ENCODE results near the gene SLC37A1. TPM values are rescaled to one million over a fixed set of nuclear protein-coding genes. Genes with fewer than 3 reads are reported as not detected.

SLC37A1 gene
- total RNA-seq, 2 donors from 2014 or later = 3.8 to 17.7 TPM

DNA sequence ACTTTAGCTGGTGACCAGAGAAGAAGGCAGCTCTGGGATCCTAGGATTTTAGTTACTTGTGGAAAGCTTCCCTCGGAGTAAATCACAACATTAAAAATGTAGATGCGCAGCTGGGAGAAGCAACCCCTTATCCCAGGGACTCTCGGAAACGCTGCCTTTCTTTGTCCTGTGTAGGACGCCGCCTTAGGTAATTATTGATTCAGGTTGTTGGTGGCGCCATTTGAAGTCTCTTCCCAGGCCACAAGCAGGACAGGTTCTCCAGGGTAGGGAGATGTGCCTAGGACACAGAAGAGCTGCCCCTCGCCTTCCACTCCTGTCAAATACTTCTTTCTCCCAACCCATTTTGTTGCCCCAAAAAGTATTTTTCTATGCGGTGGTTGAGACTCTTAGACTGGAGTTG, 10.3 kb downstream of the SLC37A1 start:
- Mint-ChIP-seq H3K9me3 (no peaks in the 10 kb centered on the region), H3K36me3 (ENCODE audit: low read depth) (peaks cover 85% of the 10 kb centered on the region), H3K4me3 (no peak overlapping the region), H3K4me1 (peaks cover 16% of the 10 kb centered on the region), H3K27ac (no peak overlapping the region), H3K27me3 (no peaks in the 10 kb centered on the region)
- ATAC-seq (replicated peaks) = no peak

DNA sequence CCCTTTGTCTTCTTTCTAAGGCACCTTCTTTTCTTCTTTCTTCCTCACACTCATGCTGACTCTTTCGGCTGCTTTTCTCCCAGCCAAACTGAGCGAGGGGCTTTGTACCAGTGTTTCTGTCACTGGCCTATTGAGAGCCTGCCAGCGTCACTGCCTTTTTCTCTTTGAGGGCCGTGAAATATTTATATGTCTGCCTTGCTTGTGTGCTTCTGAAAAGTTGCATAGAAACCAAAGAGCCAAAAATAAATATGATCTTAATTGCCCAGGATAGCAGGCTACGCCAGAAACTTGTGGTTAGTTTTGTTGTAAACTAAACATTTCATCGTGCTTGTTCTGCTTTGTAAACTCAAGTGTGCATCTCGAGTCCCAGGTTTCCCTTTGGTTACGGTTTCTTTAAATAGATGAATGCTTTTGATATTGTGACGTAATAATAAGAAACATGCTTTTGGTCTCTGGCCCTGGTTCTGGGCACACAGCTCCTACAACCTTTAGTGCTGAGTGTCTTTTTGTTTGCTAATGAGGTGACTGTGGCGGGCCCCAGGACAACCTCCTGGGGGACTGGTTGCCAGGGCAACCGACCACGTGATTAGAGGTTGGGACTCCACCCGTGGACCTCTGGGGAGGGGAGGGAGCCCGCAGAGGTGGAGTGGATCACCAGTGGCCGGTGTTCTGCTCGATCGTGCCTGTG, 10.8 kb downstream of the SLC37A1 start:
- peaks cover 80% of the 10 kb centered on the region for H3K36me3 Mint-ChIP-seq (ENCODE audit: low read depth)

DNA sequence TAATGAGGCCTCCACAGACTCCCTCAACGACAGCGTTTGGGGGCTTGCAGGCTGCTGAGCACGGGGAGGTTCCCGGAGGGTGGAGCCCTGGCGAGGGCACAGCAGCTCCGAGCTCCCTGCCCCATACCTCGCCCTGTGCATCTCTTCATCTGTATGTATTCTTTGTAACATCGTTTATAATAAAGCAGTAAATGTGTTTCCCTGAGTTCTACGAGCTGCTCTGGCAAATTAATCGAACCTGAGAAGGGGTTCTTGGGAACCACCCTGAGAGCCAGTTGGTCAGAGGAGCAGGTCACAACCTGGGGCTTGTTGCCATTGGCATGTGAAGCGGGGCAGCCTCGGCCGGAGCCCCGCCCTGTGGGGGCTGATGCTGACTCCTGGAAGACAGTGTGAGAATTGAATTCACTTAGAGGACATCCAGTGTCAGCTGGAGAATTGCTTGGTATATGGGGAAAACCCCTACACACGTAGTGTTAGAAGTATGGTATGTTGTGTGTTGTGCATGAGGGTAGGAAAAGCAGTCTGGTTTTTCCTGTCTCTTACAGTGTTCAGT, 11.5 kb downstream of the SLC37A1 start:
- ATAC-seq (replicated peaks) = no peak
- peak overlapping the region; percentile 2 for H3K4me3 Mint-ChIP-seq
- no peak overlapping the region for H3K27ac Mint-ChIP-seq
- H3K36me3 Mint-ChIP-seq (ENCODE audit: low read depth) = peaks cover 75% of the 10 kb centered on the region
- H3K9me3 Mint-ChIP-seq = no peaks in the 10 kb centered on the region
- H3K27me3 Mint-ChIP-seq = no peaks in the 10 kb centered on the region
- H3K4me1 Mint-ChIP-seq = peaks cover 24% of the 10 kb centered on the region

More for the DNA sequence above, 10.8 kb downstream of the SLC37A1 start:
- Mint-ChIP-seq H3K27ac (no peak overlapping the region), H3K4me3 (peak overlapping the region; percentile 2), H3K27me3 (no peaks in the 10 kb centered on the region), H3K9me3 (no peaks in the 10 kb centered on the region), H3K4me1 (peaks cover 17% of the 10 kb centered on the region)
- no peak for ATAC-seq (replicated peaks)

DNA sequence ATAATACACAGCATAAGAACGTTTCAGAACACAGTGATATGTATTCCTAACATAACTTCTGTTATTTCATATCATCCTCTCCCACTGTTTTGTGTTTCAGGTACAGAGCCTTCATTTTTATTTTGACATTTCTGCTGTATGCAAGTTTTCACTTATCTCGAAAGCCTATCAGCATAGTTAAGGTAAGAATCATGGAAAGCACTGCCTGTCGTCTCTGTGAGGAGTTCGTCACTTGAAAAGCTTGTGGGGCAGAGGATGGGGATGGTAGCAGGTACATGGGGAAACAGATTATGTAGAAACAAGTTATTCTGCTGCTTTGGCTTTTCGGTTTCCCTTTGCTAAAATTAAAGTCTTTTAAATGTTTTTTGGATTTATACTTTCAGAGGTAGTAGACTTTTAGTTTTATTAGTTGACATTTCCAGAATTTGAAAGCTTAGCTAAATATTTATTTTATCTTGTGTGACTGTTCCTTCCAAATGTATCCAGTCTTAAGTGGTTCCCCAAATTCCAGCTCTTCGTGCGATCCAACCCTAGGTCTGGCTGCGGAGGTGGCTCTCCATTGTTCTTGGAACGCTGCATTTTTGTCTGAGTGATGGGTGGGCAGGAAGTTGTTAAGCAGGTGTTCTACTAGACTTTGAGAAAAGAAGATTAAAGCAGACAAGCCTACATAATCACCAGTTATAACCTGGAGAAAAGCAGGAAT, 12.2 kb downstream of the SLC37A1 start:
- Mint-ChIP-seq H3K4me1 (peaks cover 31% of the 10 kb centered on the region), H3K36me3 (ENCODE audit: low read depth) (peaks cover 70% of the 10 kb centered on the region)

DNA sequence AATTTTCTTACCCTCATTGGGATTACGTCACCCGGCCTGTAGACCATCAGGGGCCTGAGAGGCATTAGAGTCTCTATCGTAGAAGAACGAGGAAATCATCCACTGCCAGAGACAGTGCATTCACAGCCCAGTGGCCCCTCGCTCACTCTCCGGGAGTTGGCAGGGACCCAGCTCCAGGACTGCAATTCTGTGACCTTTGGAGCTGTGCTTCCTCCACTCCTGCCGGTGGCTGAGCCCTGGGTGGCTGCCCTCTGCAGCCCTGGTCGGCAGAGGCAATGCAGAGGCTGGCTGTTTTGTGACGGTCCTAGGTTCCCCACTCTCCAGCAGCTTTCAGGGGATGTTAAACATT, 12.7 kb downstream of the SLC37A1 start:
- Mint-ChIP-seq H3K4me3 (peak overlapping the region; percentile 54), H3K27ac (peak overlapping the region; percentile 51), H3K27me3 (no peaks in the 10 kb centered on the region), H3K9me3 (no peaks in the 10 kb centered on the region), H3K36me3 (ENCODE audit: low read depth) (peaks cover 65% of the 10 kb centered on the region), H3K4me1 (peaks cover 31% of the 10 kb centered on the region)
- no peak for ATAC-seq (replicated peaks)

More for the DNA sequence above, 12.2 kb downstream of the SLC37A1 start:
- no peaks in the 10 kb centered on the region for H3K9me3 Mint-ChIP-seq
- H3K27ac Mint-ChIP-seq = no peak overlapping the region
- no peak for ATAC-seq (replicated peaks)
- H3K4me3 Mint-ChIP-seq = no peak overlapping the region
- no peaks in the 10 kb centered on the region for H3K27me3 Mint-ChIP-seq

- Mint-ChIP-seq H3K27me3 (no peaks in the 10 kb centered on the region), H3K36me3 (ENCODE audit: low read depth) (peaks cover 58% of the 10 kb centered on the region), H3K27ac (peak overlapping the region; percentile 51), H3K9me3 (no peaks in the 10 kb centered on the region), H3K4me3 (peak overlapping the region; percentile 54), H3K4me1 (peaks cover 31% of the 10 kb centered on the region)
- ATAC-seq (replicated peaks) = no peak
Observed at GRCh38 chr21:42527127-42527488, 13.5 kb downstream of the SLC37A1 start.

DNA sequence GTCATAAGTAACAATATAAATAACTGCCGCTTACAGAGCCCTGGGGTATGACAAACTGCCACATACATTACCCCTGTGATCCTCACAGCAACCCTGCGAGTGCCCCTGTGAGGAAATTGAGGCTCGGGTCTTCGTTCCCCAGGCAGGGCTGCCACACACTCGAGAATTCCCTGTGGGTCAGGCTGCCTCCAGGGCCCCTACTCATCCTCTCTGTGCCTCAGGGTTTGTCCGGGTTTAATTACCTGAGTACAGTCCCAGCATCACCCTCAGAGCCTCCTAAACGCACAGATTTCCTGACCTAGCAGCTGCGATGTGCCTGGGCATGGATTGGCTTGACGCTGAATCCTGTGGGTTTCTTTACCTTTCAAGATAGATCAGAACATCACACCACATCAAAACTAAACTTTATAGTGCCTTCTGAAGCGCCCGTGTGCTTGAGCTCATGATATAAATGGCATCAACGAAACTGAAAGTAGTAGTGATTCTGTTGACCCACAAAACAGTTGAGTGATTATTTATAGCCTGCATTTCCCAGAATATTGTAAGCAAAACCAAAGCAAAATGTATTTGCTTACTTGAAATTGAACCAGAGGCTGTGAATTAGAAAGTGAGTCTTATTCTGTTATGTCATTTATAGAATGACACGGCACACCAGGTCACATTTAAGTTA, 14.0 kb downstream of the SLC37A1 start:
- H3K27me3 Mint-ChIP-seq = no peaks in the 10 kb centered on the region
- peak; percentile 91 for ATAC-seq (replicated peaks)
- H3K36me3 Mint-ChIP-seq (ENCODE audit: low read depth) = peaks cover 52% of the 10 kb centered on the region
- peak overlapping the region; percentile 51 for H3K27ac Mint-ChIP-seq
- peak overlapping the region; percentile 54 for H3K4me3 Mint-ChIP-seq
- H3K9me3 Mint-ChIP-seq = no peaks in the 10 kb centered on the region
- peaks cover 31% of the 10 kb centered on the region for H3K4me1 Mint-ChIP-seq

- ATAC-seq (replicated peaks) = no peak
- no peaks in the 10 kb centered on the region for H3K27me3 Mint-ChIP-seq
- peaks cover 37% of the 10 kb centered on the region for H3K36me3 Mint-ChIP-seq (ENCODE audit: low read depth)
- H3K9me3 Mint-ChIP-seq = no peaks in the 10 kb centered on the region
- H3K4me1 Mint-ChIP-seq = peaks cover 31% of the 10 kb centered on the region
- H3K4me3 Mint-ChIP-seq = peak overlapping the region; percentile 16
- H3K27ac Mint-ChIP-seq = no peak overlapping the region
Observed at GRCh38 chr21:42530167-42530518, 16.5 kb downstream of the SLC37A1 start.

- Mint-ChIP-seq H3K27ac (no peak overlapping the region), H3K27me3 (no peaks in the 10 kb centered on the region), H3K36me3 (ENCODE audit: low read depth) (peaks cover 38% of the 10 kb centered on the region), H3K4me1 (peaks cover 28% of the 10 kb centered on the region), H3K4me3 (no peak overlapping the region), H3K9me3 (no peaks in the 10 kb centered on the region)
- ATAC-seq (replicated peaks) = no peak
Observed at GRCh38 chr21:42531771-42532170, 18.1 kb downstream of the SLC37A1 start.

DNA sequence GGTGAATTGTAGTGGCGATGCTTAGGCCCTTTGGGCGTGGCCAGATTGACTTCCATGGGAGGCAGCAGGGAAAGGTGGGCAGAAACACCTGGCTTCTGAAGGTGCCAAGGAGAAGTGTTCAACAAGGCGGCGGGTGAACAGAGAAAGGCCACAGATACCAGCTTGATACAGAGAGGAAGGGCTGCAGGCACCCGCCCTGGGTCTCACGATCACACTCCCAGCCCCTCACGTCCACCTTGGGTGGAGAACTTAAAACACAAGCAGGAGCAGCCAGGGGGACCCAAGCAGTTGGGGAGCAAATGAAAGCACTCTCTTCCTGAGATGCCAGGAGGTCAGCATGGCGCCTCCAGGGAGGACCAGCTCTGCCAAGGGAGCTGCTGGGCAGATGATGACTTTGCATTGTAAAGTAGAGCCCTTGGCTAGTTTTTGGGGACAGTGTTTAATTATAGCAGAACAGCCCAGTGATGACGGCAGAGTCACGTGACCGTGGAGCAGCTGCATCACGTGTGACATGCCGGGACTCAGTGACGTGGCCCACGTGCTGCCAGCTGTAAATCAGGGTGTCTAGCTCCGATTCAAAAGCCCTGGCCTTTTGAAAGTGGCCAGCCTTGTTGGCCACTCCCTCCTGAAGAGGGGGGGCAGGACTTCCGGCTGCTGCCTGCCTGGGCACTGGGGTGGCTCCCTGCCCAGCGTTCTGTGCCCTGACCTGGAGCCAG, 19.0 kb downstream of the SLC37A1 start:
- Mint-ChIP-seq H3K9me3 (no peaks in the 10 kb centered on the region), H3K27ac (no peak overlapping the region), H3K27me3 (no peaks in the 10 kb centered on the region), H3K36me3 (ENCODE audit: low read depth) (peaks cover 35% of the 10 kb centered on the region), H3K4me3 (no peak overlapping the region), H3K4me1 (peaks cover 22% of the 10 kb centered on the region)
- no peak for ATAC-seq (replicated peaks)

DNA sequence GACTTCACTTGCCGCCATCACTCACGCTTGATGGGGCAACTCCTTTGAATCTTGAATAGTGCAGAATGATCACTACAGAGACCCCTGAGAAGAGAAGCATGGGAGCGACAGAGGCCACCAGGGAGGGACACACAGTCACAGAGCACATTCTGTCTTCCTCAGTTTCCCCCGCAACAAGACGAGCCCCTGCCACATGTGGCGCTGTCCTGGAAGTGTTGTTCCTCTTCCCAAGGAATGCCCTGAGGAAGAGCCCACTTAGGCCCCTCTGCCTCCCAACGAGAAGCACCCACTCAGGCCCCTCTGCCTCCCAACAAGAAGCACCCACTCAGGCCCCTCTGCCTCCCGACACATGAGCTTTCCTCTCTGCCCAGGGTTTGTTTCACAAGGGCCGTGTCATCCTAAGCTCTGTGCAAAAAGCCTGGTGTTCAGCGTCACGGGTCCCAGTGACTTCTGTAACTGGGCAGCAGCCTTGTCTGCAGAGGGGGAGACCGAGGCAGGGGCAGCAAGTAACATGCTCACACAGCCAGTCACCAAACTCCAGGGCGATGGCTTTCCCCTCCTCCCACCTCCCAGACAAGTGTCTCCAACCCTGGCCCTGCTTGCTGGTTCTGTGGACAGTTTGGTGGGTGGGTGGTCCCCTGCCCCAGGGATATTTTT, 19.8 kb downstream of the SLC37A1 start:
- ATAC-seq (replicated peaks) = no peak
- no peak overlapping the region for H3K4me3 Mint-ChIP-seq
- no peak overlapping the region for H3K27ac Mint-ChIP-seq
- no peaks in the 10 kb centered on the region for H3K9me3 Mint-ChIP-seq
- no peaks in the 10 kb centered on the region for H3K27me3 Mint-ChIP-seq
- H3K4me1 Mint-ChIP-seq = peaks cover 15% of the 10 kb centered on the region
- H3K36me3 Mint-ChIP-seq (ENCODE audit: low read depth) = peaks cover 33% of the 10 kb centered on the region

DNA sequence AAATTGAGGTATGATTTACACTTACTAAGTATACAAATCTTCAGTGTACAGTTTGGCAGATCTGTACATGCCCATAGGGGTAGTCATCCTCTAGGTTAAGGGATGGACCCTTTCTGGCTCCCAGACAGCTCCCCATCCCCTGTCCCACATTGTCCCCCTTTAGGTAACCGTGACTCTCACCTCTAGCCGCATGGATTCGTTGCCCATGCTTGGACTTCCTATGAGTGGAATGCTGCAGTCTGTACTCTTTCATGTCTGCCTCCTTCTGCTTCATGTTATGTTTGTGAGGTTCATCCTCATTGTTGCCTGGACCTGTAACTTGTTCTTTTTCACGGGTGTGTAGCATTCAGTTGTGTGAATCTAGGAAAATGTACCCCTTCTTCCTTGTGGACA, 20.3 kb downstream of the SLC37A1 start:
- ATAC-seq (replicated peaks) = no peak
- Mint-ChIP-seq H3K9me3 (no peaks in the 10 kb centered on the region), H3K36me3 (ENCODE audit: low read depth) (peaks cover 35% of the 10 kb centered on the region), H3K4me1 (peaks cover 15% of the 10 kb centered on the region), H3K27ac (no peak overlapping the region), H3K4me3 (no peak overlapping the region), H3K27me3 (no peaks in the 10 kb centered on the region)

GRCh38 chr21:42534421-42535378, 21.0 kb downstream of the SLC37A1 start:
- Mint-ChIP-seq H3K27me3 (no peaks in the 10 kb centered on the region), H3K27ac (no peak overlapping the region), H3K4me1 (peaks cover 11% of the 10 kb centered on the region), H3K36me3 (ENCODE audit: low read depth) (peaks cover 40% of the 10 kb centered on the region), H3K4me3 (no peak overlapping the region), H3K9me3 (no peaks in the 10 kb centered on the region)
- no peak for ATAC-seq (replicated peaks)

Measured in activated T-helper 17 cell treated with anti-CD3 and anti-CD28 coated beads, Interleukin-2, amount 50 U/mL, for 72 hours (primary cell).